ENCODE data around the gene CAMTA1. TPM values are rescaled to one million over a fixed set of nuclear protein-coding genes. Genes with fewer than 3 reads are reported as not detected.

The CAMTA1 gene
- total RNA-seq, 4 donors from 2014 or later: 57.4 to 88.3 (median 62.1) TPM

DNA sequence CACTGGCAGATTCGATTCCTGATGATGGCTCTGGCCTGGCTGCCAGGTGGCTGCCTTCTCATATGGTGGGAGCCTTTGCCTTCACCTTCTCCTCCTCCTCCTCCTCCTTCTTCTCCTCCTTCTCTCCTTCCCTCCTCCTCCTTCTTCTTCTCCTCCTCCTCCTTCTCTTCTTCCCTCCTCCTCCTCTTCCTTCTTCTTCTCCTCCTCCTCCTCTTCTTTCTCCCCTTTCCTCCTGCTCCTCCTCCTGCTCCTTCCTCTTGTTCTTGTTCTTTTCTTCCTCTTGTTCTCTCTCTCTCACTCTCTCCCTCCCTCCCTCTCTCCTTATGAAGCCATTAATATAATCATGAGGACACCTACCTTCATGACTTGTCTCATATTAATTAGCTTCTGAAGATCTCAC is 278.7 kb downstream of the CAMTA1 start:
- Histone ChIP-seq H3K27me3 (no peaks in the 10 kb centered on the region), H3K4me1 (no peaks in the 10 kb centered on the region), H3K9me3 (no peaks in the 10 kb centered on the region), H3K4me3 (no peak overlapping the region), H3K36me3 (no peaks in the 10 kb centered on the region), H3K27ac (no peak overlapping the region)
- TF ChIP-seq POLR2A (IDR thresholded peaks at IDR 0.05): no peak
- TF ChIP-seq, protein P1, sequence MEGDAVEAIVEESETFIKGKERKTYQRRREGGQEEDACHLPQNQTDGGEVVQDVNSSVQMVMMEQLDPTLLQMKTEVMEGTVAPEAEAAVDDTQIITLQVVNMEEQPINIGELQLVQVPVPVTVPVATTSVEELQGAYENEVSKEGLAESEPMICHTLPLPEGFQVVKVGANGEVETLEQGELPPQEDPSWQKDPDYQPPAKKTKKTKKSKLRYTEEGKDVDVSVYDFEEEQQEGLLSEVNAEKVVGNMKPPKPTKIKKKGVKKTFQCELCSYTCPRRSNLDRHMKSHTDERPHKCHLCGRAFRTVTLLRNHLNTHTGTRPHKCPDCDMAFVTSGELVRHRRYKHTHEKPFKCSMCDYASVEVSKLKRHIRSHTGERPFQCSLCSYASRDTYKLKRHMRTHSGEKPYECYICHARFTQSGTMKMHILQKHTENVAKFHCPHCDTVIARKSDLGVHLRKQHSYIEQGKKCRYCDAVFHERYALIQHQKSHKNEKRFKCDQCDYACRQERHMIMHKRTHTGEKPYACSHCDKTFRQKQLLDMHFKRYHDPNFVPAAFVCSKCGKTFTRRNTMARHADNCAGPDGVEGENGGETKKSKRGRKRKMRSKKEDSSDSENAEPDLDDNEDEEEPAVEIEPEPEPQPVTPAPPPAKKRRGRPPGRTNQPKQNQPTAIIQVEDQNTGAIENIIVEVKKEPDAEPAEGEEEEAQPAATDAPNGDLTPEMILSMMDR (IDR thresholded peaks at IDR 0.05): no peak
- no peak for DNase-seq

DNA sequence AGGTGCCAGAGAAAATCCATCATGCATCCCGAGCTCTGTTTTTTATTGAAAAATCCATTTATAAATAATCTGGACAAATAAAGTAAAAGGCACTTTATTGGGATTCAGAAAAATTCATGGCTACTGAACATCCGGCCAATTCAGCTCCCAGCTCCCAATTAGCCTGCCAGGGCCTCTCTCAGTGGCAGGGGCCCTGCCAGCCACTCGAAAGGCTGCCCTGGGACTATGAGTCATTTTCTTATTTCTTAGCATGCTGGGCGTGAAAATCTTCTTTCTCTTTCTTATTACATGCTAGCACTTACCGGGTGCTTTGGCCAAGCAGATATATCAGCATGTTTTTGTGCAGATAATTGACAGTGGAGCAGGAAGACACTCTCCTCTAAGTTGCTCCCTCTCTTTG is 283.3 kb downstream of the CAMTA1 start:
- Histone ChIP-seq H3K4me1 (peaks cover 0 to 8% (median 0%) of the 10 kb centered on the region in 4 donors), H3K27me3 (no peaks in the 10 kb centered on the region), H3K9me3 (no peaks in the 10 kb centered on the region), H3K27ac (no peak overlapping the region), H3K4me3 (no peak overlapping the region), H3K36me3 (no peaks in the 10 kb centered on the region)
- no peak for DNase-seq
- TF ChIP-seq POLR2A (IDR thresholded peaks at IDR 0.05): no peak
- TF ChIP-seq, protein P1 (IDR thresholded peaks at IDR 0.05): no peak

DNA sequence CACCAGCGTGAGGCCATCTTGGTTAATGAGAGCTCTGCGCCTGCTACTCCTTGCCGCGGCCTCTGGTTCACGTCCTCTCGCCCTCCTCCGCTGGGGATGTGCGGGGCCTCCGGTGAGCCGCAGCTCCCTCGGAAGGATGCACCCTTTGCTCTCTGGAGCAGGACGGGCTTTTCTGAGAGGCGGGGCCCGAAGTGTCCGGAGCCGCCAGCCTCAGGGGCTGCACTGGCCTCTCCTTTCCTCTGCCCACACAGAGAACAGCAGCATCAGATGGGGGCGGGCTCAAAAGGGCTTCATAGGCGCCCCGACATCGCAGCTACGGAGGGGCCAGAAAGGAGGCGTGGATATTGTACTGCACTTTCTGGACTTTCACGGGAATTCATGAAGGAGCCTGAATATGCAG is 284.7 kb downstream of the CAMTA1 start:
- TF ChIP-seq POLR2A (IDR thresholded peaks at IDR 0.05): no peak
- TF ChIP-seq, protein P1 (IDR thresholded peaks at IDR 0.05): no peak
- no peaks in the 10 kb centered on the region for H3K36me3 ChIP-seq
- H3K4me3 ChIP-seq: peak overlapping the region in 2 of 4 donors; percentile 17 to 34
- no peak overlapping the region for H3K27ac ChIP-seq
- H3K9me3 ChIP-seq: no peaks in the 10 kb centered on the region
- H3K27me3 ChIP-seq: no peaks in the 10 kb centered on the region
- H3K4me1 ChIP-seq: peaks cover 0 to 8% (median 0%) of the 10 kb centered on the region in 4 donors
- DNase-seq: no peak

DNA sequence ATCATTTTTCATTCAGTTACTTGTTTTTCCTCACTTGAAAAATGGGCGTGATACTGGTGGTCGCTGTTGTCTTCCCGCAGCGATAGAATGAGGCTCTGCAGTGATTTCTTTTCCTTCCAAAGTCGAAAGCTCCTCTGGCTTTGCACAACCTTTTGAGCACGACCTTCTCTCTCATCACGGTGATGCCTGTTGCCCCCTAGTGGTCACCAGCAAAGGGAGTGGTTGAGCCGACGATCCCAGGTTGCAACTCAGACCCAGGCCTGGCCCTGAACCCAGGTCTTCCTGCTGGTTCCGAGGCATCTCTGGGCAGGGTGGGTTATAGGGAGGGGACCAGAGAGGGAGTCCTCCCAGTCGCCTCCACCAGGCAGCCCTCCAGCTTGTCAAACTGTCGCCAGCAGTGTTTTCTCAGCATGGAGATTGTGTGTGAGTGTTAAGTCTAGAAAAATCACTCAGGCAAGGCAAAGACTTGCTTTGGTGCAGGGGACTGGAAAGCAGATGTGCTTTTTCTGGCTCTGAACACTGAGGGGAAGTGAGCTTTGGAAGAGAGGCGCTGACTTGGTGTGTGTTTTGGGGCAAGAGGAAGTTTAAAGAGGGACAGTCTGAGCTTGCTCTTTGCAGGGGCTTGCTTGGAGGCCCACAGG is 285.3 kb downstream of the CAMTA1 start:
- Histone ChIP-seq H3K36me3 (no peaks in the 10 kb centered on the region), H3K27ac (no peak overlapping the region), H3K9me3 (no peaks in the 10 kb centered on the region), H3K4me1 (peaks cover 0 to 8% (median 0%) of the 10 kb centered on the region in 4 donors), H3K4me3 (peak overlapping the region in 2 of 4 donors; percentile 17 to 34), H3K27me3 (no peaks in the 10 kb centered on the region)
- no peak for TF ChIP-seq POLR2A (IDR thresholded peaks at IDR 0.05)
- TF ChIP-seq, protein P1 (IDR thresholded peaks at IDR 0.05): peak in 5 of 6 experiments; percentile 50 to 77 (median 72)
- DNase-seq: peak; percentile 41 to 83 (median 62)

DNA sequence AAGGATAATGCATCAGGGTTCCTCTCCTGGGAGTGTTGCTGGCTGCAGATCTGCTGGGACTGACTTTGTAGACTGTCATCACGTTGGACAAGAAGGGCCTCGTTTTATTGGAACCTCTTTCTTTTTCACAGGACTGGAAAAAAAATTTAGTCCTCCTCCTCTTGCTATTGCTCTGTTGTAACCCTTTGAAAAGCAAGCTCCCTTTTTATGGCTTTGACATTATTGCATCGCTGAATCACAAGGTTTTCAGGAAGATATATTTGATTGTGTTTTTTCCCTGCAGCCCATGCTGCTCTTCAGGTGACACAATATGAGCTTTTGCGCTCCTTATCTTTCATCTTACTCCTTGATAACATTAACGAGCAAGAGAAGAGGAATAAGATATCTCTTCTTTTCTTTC is 290.9 kb downstream of the CAMTA1 start:
- DNase-seq: no peak
- TF ChIP-seq POLR2A (IDR thresholded peaks at IDR 0.05): no peak
- TF ChIP-seq, protein P1 (IDR thresholded peaks at IDR 0.05): no peak

More for the DNA sequence above, 290.9 kb downstream of the CAMTA1 start:
- Histone ChIP-seq H3K36me3 (no peaks in the 10 kb centered on the region), H3K27me3 (no peaks in the 10 kb centered on the region), H3K4me3 (no peak overlapping the region), H3K27ac (no peak overlapping the region), H3K9me3 (no peaks in the 10 kb centered on the region), H3K4me1 (no peaks in the 10 kb centered on the region)
